IMR-90 (cell line): ENCODE results near the gene KCNH5. TPM values are rescaled to one million over a fixed set of nuclear protein-coding genes. Genes with fewer than 3 reads are reported as not detected.

Experiments
- ATAC-seq: fragments of 200-7000 bp; cut with Tn5 transposase; 2 replicates; pipeline ENCODE4 v1.9.1; 2020; ENCODE audit warnings: low read depth, mild to moderate bottlenecking, moderate library complexity
- BruUV-seq: library from RNA; stranded (reverse); fragments of 400-500 nt; replicated peaks from 2 replicates; lab custom pipeline; 2021; lab: Mats Ljungman, UMichigan
- CTCF ChIA-PET: fragments of 300-600 bp; formaldehyde crosslinking; extraction: SDS; loops from one replicate; lab custom pipeline; 2021; ENCODE audit warnings: antibody characterized with exemption; lab: Yijun Ruan, JAX
- POLR2A ChIA-PET: fragments of 300-600 bp; sonication (Branson Sonifier 250); formaldehyde crosslinking; loops from one replicate; lab custom pipeline; 2022; ENCODE audit warnings: antibody characterized with exemption; ENCODE audit not compliant: unreplicated experiment; lab: Charles Lee
- DNase-seq: peaks from one replicate; pipeline ENCODE4 v3.0.0; 2013
- H2AFZ ChIP-seq: replicated peaks from 2 replicates; pipeline ENCODE3; 2013; ENCODE audit warnings: low read length, mild to moderate bottlenecking; ENCODE audit not compliant: poor library complexity
- H2AK5ac ChIP-seq: 2 replicates; pipeline ENCODE4 v1.6.1; 2013; ENCODE audit warnings: low read depth, low read length, inconsistent platforms
- H2AK9ac ChIP-seq: replicated peaks from 2 replicates; pipeline ENCODE3; 2013; ENCODE audit warnings: mild to moderate bottlenecking, low read depth, low read length, moderate library complexity; ENCODE audit not compliant: poor library complexity
- H2BK120ac ChIP-seq: 2 replicates; pipeline ENCODE4 v1.6.1; 2013; ENCODE audit warnings: low read depth, low read length, inconsistent platforms
- H2BK15ac ChIP-seq: 3 replicates; pipeline ENCODE4 v1.6.1; 2013; ENCODE audit warnings: low read depth, low read length, inconsistent platforms
- H2BK20ac ChIP-seq: 2 replicates; pipeline ENCODE4 v1.6.1; 2013; ENCODE audit warnings: low read depth, mild to moderate bottlenecking, inconsistent platforms, low read length, moderate library complexity
- H2BK5ac ChIP-seq: 2 replicates; pipeline ENCODE4 v1.6.1; 2013; ENCODE audit warnings: mild to moderate bottlenecking, low read depth, low read length, inconsistent platforms; ENCODE audit not compliant: poor library complexity, severe bottlenecking
- H3K14ac ChIP-seq: replicated peaks from 2 replicates; pipeline ENCODE4 v1.6.1; 2013; ENCODE audit warnings: low read depth, low read length, inconsistent platforms
- H3K18ac ChIP-seq: 2 replicates; pipeline ENCODE4 v1.6.1; 2013; ENCODE audit warnings: low read depth, low read length, control low read depth
- H3K23ac ChIP-seq: 2 replicates; pipeline ENCODE4 v1.6.1; 2013; ENCODE audit warnings: low read depth, low read length, inconsistent platforms
- H3K27ac ChIP-seq: 2 replicates; pipeline ENCODE4 v1.5.1; 2013; ENCODE audit warnings: mild to moderate bottlenecking, control low read depth, low read length; ENCODE audit not compliant: insufficient read depth
- H3K27me3 ChIP-seq: 2 replicates; pipeline ENCODE4 v1.6.1; 2013; ENCODE audit warnings: low read length; ENCODE audit not compliant: control insufficient read depth, insufficient read depth
- H3K36me3 ChIP-seq: 2 replicates; pipeline ENCODE4 v1.6.1; 2013; ENCODE audit warnings: low read length, mixed read lengths; ENCODE audit not compliant: control insufficient read depth, insufficient read depth
- H3K4ac ChIP-seq: 2 replicates; pipeline ENCODE4 v1.6.1; 2013; ENCODE audit warnings: low read depth, low read length, inconsistent platforms
- H3K4me1 ChIP-seq: 2 replicates; pipeline ENCODE4 v1.6.1; 2013; ENCODE audit warnings: low read length, mixed read lengths; ENCODE audit not compliant: control insufficient read depth, insufficient read depth
- H3K4me2 ChIP-seq: 2 replicates; pipeline ENCODE4 v1.6.1; 2013; ENCODE audit warnings: low read depth, mild to moderate bottlenecking, control low read depth, low read length, moderate library complexity
- H3K4me3 ChIP-seq: 2 replicates; pipeline ENCODE4 v1.5.1; 2013; ENCODE audit warnings: low read depth, mild to moderate bottlenecking, control low read depth, low read length, moderate library complexity; ENCODE audit not compliant: insufficient read depth
- H3K56ac ChIP-seq: 2 replicates; pipeline ENCODE4 v1.6.1; 2013; ENCODE audit warnings: low read length, inconsistent platforms; ENCODE audit not compliant: insufficient read depth; ENCODE audit errors: extremely low read depth
- H3K79me1 ChIP-seq, 2 experiments: 2 replicates each; pipeline ENCODE4 v1.6.1; 2013; ENCODE audit warnings: low read length in 2 of 2, inconsistent platforms in 1 of 2, low read depth in 1 of 2
- H3K9ac ChIP-seq: 2 replicates; pipeline ENCODE4 v1.6.1; 2013; ENCODE audit warnings: low read depth, low read length, control low read depth
- H3K9me1 ChIP-seq: 2 replicates; pipeline ENCODE4 v1.6.1; 2013; ENCODE audit warnings: low read length, inconsistent platforms; ENCODE audit not compliant: insufficient read depth
- H3K9me3 ChIP-seq: 2 replicates; pipeline ENCODE4 v1.6.1; 2013; ENCODE audit warnings: low read length; ENCODE audit not compliant: control insufficient read depth, insufficient read depth
- H4K20me1 ChIP-seq: 2 replicates; pipeline ENCODE4 v1.6.1; 2013; ENCODE audit warnings: low read length, inconsistent platforms; ENCODE audit not compliant: insufficient read depth
- H4K5ac ChIP-seq: 2 replicates; pipeline ENCODE4 v1.6.1; 2013; ENCODE audit warnings: mild to moderate bottlenecking, low read depth, low read length, control low read depth
- H4K8ac ChIP-seq, 2 experiments: 2 replicates each; pipeline ENCODE4 v1.6.1; 2013; ENCODE audit warnings: low read depth in 2 of 2, low read length in 2 of 2, control low read depth in 1 of 2, inconsistent platforms in 1 of 2
- H4K91ac ChIP-seq: 2 replicates; pipeline ENCODE4 v1.6.1; 2013; ENCODE audit warnings: low read depth, low read length, inconsistent platforms; ENCODE audit not compliant: insufficient read depth
- CEBPB ChIP-seq: IDR thresholded peaks from 2 replicates; pipeline ENCODE4 v1.6.1; 2012; ENCODE audit warnings: low read depth, low read length, improper control_type of control experiment
- CHD1 ChIP-seq: IDR thresholded peaks from 2 replicates; pipeline ENCODE4 v1.6.1; 2012; ENCODE audit warnings: low read depth, low read length, improper control_type of control experiment
- MAZ ChIP-seq: IDR thresholded peaks from 2 replicates; pipeline ENCODE4 v1.6.1; 2012; ENCODE audit warnings: low read depth, mild to moderate bottlenecking, low read length, improper control_type of control experiment, moderate library complexity, borderline replicate concordance
- MXI1 ChIP-seq: IDR thresholded peaks from 2 replicates; pipeline ENCODE4 v1.6.1; 2012; ENCODE audit warnings: low read depth, mild to moderate bottlenecking, low read length, moderate library complexity, borderline replicate concordance
- NFE2L2 ChIP-seq: fragments of 150-350 bp; IDR thresholded peaks from 2 replicates; pipeline ENCODE4 v1.6.1; 2016; ENCODE audit warnings: low read depth, mild to moderate bottlenecking, low read length
- POLR2A ChIP-seq: IDR thresholded peaks from 2 replicates; pipeline ENCODE4 v1.6.1; 2012; ENCODE audit warnings: mild to moderate bottlenecking, low read depth, low read length
- RCOR1 ChIP-seq: IDR thresholded peaks from 2 replicates; pipeline ENCODE4 v1.6.1; 2012; ENCODE audit warnings: mild to moderate bottlenecking, low read length, improper control_type of control experiment; ENCODE audit not compliant: insufficient replicate concordance
- WGBS, 2 experiments: methylation state at CpG; one replicate each; pipeline versions ENCODE4 v1.1.5 to v1.1.7; 2013; ENCODE audit warnings: missing lambda C conversion rate in 2 of 2; ENCODE audit not compliant: insufficient read length in 1 of 2; ENCODE audit errors: extremely low coverage in 2 of 2; 5-methylcytosine and 5-hydroxymethylcytosine counted together
- dilution Hi-C: fragments of 300-500 bp; cut with HindIII; formaldehyde crosslinking; loops from one replicate; pipeline ENCODE4 v1.14.3; 2018; ENCODE audit warnings: low sequenced_read_pairs; ENCODE audit not compliant: unreplicated experiment
- in situ Hi-C: fragments of 300-500 bp; cut with MboI; formaldehyde crosslinking; loops from 3 replicates; pipeline ENCODE4 v1.14.3; 2019; ENCODE audit warnings: low sequenced_read_pairs, inconsistent platforms, mixed read lengths
- intact Hi-C: fragments of 100-400 bp; cut with micrococcal nuclease; formaldehyde crosslinking; loops from 2 replicates; pipeline ENCODE4 v1.10.0; 2022
- polyA plus RNA-seq, 3 experiments: library from polyadenylated mRNA; depleted of rRNA; stranded (reverse); fragments of >200 nt; gene quantifications; 2 replicates each; pipeline ENCODE4 v1.2.3, GENCODE V29; 2012; ENCODE audit warnings: low replicate concordance in 1 of 3
- total RNA-seq: library from RNA; depleted of rRNA; stranded (reverse); fragments of >200 nt; gene quantifications from 2 replicates; pipeline ENCODE4 v1.2.3, GENCODE V29; 2012
- TF ChIP-seq, protein P1 (sequence below): fragments of 150-350 bp; IDR thresholded peaks from 2 replicates; pipeline ENCODE4 v1.6.1; 2017; ENCODE audit warnings: mild to moderate bottlenecking, antibody characterized with exemption, low read length, low read depth
- TF ChIP-seq, protein P2 (sequence below): conservative IDR thresholded peaks from 2 replicates; pipeline ENCODE4 v1.5.1; 2012; ENCODE audit warnings: mild to moderate bottlenecking, low read depth, low read length, improper control_type of control experiment

Gene KCNH5
- total and polyA plus RNA-seq, 2 of the 4 experiments (the other 2 are of a cell fraction), result under 0.01 to 0.03 TPM

DNA sequence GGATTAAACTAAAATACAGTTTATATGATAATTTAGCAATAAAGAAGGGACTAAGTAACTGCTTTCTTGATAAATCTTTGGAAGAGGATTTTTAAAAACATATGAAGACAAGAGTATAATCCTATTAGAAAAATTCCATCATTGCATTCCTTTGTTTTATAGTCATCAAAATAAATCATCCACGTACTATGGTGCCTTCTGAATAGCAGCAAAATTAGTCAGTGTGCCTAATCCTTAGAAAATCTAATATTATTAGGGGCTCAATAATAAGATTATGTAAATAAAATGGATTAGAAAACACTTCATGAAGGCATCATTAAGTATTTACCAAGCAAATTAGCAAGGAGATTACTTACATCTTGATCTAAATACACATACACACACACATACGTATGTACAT, 102.1 kb downstream of the KCNH5 start:
- POLR2A ChIA-PET, result no interaction called here
- H3K4ac ChIP-seq, result no peak overlapping the region
- H4K8ac ChIP-seq, result no peak overlapping the region
- no peak overlapping the region for H3K56ac ChIP-seq
- WGBS, 2 experiments, result no CpG with 5 or more reads among the region's 2 CpGs
- CTCF ChIA-PET, result no interaction called here
- intact Hi-C loops (no loop called here), in situ Hi-C loops (no loop called here), dilution Hi-C loops (no loop called here)
- no peaks in the 10 kb centered on the region for H4K20me1 ChIP-seq
- TF ChIP-seq POLR2A (no peak), RCOR1 (no peak), CHD1 (no peak), CEBPB (no peak), MXI1 (no peak), NFE2L2 (no peak), MAZ (no peak)
- TF ChIP-seq, protein P1, sequence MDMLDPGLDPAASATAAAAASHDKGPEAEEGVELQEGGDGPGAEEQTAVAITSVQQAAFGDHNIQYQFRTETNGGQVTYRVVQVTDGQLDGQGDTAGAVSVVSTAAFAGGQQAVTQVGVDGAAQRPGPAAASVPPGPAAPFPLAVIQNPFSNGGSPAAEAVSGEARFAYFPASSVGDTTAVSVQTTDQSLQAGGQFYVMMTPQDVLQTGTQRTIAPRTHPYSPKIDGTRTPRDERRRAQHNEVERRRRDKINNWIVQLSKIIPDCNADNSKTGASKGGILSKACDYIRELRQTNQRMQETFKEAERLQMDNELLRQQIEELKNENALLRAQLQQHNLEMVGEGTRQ, result no peak
- TF ChIP-seq, protein P2, sequence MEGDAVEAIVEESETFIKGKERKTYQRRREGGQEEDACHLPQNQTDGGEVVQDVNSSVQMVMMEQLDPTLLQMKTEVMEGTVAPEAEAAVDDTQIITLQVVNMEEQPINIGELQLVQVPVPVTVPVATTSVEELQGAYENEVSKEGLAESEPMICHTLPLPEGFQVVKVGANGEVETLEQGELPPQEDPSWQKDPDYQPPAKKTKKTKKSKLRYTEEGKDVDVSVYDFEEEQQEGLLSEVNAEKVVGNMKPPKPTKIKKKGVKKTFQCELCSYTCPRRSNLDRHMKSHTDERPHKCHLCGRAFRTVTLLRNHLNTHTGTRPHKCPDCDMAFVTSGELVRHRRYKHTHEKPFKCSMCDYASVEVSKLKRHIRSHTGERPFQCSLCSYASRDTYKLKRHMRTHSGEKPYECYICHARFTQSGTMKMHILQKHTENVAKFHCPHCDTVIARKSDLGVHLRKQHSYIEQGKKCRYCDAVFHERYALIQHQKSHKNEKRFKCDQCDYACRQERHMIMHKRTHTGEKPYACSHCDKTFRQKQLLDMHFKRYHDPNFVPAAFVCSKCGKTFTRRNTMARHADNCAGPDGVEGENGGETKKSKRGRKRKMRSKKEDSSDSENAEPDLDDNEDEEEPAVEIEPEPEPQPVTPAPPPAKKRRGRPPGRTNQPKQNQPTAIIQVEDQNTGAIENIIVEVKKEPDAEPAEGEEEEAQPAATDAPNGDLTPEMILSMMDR, result no peak
- no peak overlapping the region for H3K4me3 ChIP-seq
- no peak overlapping the region for H3K27ac ChIP-seq
- no peak overlapping the region for H3K4me2 ChIP-seq
- H4K5ac ChIP-seq, result no peak overlapping the region
- no peak overlapping the region for H3K14ac ChIP-seq
- no TSS peak for BruUV-seq
- H2AK5ac ChIP-seq, result no peak overlapping the region
- H2AK9ac ChIP-seq, result no peak overlapping the region
- no peak overlapping the region for H3K23ac ChIP-seq
- H3K79me1 ChIP-seq, result no peaks in the 10 kb centered on the region
- no peaks in the 10 kb centered on the region for H3K4me1 ChIP-seq
- H3K18ac ChIP-seq, result no peak overlapping the region
- H2BK5ac ChIP-seq, result no peak overlapping the region
- H2BK15ac ChIP-seq, result no peak overlapping the region
- no peaks in the 10 kb centered on the region for H3K9me1 ChIP-seq
- H2BK120ac ChIP-seq, result no peak overlapping the region
- no peaks in the 10 kb centered on the region for H3K9me3 ChIP-seq
- H4K91ac ChIP-seq, result no peak overlapping the region
- H2BK20ac ChIP-seq, result no peak overlapping the region
- no peak overlapping the region for H2AFZ ChIP-seq
- H3K36me3 ChIP-seq, result no peaks in the 10 kb centered on the region
- DNase-seq (peak; percentile 49), ATAC-seq (peak; percentile 77)
- no peaks in the 10 kb centered on the region for H3K27me3 ChIP-seq
- no peak overlapping the region for H3K9ac ChIP-seq
